ENCODE results near the gene SP140.
"Not testable (repeated sequence)": the region's sequence is repeated elsewhere in the genome, so short reads cannot be mapped to it uniquely, and the experiment has no call there.

SP140 gene

DNA sequence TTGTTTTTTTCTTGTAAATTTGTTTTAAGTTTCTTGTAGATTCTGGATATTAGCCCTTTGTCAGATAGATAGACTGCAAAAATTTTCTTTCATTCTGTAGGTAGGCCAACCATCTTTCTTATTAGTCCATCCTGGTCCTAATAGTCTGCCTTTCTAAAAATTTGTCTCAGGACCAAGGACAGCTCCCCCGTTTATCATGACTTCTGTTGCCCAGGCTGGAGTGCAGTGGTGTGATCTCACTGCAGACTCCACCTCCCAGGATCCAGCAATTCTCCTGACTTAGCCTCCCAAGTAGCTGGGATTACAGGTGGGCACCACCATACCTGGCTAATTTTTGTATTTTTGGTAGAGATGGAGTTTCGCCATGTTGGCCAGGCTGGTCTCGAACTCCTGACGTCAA is 63.8 kb downstream of the SP140 start:
- DNase-seq (ENCODE audit: low spot score): not testable (repeated sequence)

DNA sequence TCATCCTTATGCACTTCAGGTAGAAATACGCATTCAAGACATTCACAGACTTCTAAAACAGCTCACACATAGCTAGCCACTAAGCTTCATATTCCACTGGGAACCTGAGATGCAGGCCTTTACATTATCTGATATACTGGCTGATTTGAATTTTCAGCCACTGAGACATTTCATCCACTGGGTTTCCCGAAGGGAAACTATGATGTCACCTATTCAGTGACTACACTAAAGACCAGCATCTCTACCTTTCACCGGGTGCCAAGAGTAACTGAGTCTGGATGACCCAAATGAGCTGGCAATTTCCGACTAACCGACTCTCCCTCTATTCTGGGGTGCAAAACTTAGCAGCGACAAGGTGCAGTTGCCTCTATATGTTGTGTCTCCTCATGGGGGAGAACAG is 69.7 kb downstream of the SP140 start:
- no peak for DNase-seq (ENCODE audit: low spot score)

DNA sequence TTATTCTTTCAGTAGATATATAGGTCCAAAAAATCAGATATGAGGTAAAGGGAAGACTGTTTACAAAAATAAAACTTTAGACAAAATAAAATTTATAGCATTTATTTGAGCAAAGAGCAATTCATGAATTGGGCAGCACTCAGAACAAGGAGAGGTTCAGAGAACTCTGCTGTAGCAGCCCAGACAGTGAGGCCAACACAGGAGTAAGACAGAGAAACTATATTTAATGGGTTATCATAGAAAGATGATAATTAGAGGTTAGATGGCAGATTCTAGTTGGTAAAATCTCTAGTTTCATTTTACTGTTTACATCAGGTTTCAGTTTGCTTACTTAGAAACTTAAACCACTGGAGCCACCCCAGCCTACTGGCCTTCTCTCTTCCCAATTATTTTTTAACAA is 71.4 kb downstream of the SP140 start:
- DNase-seq (ENCODE audit: low spot score): no peak

DNA sequence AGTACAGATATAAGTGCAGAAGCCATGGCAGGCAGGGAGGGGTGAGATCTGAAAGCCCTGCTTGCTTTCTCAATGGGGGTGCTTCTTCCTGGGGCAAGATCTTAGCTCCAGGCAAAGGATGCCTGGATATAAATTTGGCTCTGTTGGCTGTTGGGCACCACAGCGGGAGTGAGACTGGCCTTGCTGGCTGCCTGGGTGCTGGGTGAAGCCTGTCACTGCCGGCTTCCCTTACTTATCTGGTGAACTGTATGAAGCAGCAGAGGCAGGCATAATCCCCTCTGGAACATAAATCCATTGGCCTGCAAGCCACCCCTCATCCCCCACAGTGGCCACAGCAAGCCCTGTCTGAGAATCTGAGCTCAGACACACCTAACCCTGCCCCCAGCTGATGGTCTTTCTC is 74.1 kb downstream of the SP140 start:
- DNase-seq (ENCODE audit: low spot score): no peak

DNA sequence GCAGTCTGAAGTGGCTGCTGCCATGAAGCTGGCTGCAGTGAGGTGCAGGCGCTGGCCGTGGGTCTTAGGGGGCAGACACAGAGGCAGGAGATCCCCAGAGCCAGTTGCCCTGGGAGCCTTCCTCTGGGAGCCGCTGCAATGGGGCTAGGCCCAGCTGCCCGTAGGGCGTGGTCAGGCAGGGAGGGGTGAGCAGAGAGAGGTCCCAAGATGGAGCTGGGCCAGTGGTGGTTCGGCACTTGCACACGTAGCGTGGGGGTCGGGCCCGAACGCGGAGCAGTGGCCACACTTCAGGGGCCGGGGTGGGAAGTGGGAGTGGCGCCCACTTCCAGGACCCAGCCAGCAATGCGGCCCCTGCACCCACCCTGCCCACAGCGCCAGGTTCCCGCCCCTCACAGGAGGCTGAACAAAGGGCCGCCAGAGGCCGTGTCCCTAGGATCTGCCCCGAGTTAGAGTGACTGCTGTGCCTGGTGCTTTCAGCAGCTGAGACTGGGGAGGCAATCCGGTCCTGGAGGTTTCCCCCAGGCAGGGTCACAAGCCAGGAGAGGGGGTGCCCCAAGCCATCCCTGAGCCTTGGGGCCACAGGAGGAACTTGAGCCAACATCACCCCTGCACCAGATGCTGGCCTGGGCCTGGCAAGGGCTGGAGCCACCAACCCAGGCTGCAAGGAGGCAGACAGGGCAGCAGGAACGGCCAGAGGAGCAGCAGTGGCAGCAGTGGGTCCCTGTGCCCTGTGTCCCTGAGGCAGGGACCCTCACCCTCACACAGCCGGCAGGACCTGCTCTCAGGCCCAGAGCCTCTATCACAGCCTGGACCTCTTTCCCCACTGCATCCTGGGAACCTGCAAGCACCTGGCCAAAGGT is 80.1 kb downstream of the SP140 start:
- DNase-seq (ENCODE audit: low spot score): no peak

DNA sequence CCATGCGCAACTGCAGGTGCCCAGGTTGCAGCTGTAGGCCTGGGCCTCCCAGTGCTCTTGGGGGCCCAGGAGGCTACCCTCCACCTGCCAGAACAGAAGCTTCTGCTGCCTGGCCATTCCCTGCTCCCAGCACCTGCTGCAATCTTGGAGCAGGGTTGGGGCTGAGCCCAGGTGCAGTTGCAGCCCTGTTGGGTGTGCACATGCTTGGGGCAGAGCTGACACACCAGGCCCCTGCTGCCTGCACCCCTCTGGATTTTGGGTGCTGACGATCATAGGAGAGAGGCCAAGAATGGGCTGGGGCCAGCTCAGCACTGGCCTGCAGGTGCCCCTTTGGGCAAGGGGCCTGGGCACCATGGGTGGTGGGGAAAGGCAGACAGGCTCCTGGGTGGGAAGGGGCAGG is 80.9 kb downstream of the SP140 start:
- DNase-seq (ENCODE audit: low spot score): no peak

DNA sequence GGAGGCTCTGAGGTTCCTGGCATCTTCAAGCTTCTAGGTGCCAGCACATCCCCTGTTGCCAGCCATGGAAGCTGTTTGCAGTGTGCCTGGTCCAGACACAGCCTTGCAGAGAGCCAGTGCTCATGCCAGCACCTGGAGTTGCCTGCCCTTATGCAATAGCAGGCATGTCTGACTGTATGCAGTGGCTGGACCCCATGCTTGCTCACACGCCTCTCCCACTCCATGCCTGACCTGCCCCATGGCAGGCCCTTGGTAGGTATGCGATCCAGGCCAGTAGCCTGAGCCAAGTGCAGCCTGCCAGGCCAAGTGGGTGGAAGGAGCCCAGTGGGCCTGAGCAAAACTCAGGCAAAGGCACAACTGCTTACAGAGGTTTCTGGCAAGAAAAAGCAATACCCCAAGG is 81.9 kb downstream of the SP140 start:
- no peak for DNase-seq (ENCODE audit: low spot score)

DNA sequence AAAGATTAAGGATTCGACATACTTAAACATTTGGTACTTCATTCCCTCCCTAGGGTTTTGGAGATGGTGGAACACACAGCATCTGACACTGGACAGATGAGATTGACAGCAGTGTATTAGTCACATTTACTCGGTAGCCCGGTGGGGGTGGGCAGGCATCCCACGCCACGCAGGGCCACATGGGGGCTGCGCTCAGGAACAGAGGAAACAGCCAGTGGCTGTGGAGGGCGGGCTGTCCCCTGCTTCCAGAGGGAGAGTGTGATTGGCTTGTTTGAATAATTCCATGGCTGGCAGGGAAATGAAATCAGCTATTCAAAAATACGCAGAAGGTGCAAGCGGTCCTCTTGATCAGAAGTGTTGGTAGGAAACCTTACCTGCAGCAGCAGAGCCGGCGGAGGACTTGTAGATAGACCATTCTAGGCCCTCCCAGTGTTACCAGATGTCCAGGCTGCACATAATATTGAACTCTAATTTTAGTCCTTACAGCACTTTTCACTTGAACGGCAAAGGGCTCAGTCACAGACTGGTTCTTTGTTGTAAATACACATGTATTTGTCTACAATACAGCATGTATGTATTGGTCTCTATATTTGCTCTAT is 83.0 kb downstream of the SP140 start:
- DNase-seq (ENCODE audit: low spot score): no peak

DNA sequence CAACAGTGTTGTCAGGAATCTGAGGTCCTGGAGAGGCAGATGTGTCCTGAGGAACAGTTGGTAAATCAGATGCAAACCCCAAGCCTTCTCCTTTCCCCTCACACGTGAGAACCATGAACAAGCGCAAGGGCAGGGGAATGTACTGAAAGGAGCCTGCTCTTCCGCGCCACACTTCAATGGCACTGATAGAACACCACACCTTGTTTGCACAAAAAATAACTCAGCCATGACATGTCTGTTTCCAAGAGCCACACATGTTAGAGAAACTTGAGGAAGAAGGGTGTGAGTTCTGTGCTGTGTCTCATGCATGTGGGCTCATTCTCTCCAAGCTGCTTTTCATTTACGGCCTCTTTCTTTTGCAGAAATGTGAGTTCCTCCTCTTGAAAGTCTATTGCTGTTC is 85.3 kb downstream of the SP140 start:
- not testable (repeated sequence) for DNase-seq (ENCODE audit: low spot score)

DNA sequence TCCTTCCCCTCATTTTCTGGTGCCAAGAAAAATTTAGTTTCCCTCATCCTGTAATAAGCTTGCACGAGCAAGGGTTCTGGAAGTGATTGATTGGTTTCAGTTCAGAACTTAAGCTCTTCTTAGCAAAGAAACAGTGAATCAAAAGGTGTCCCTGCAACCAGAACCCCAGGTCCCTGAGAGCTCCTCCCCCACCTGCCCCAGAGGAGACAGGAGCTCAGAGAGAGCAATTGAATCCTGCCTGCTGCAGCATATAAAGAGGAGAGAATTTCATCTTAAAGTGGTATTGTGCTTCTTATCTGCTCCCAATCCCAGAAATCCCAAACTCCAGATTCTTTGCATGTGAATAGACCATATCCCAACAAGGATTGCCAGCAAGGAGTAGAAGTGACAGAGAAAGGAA is 86.1 kb downstream of the SP140 start:
- not testable (repeated sequence) for DNase-seq (ENCODE audit: low spot score)

DNA sequence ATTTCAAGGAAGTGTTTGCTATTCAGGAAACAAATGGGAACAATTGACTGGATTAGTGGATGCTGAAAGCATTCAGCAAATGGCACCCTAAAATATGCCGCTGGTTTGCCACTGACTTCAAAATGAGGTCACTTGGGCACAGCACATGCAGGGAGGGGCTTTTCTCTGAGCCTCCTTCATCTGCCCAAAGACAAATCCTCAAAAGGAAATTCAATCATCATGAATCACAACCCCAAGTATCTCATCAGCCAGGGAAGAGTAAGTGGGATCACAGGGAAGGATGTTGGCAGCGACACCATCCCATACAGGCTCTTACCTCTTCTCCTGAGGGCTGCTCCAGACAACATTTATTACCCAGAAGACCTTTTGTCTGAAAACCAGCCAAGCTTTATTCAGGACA is 87.1 kb downstream of the SP140 start:
- DNase-seq (ENCODE audit: low spot score): no peak

DNA sequence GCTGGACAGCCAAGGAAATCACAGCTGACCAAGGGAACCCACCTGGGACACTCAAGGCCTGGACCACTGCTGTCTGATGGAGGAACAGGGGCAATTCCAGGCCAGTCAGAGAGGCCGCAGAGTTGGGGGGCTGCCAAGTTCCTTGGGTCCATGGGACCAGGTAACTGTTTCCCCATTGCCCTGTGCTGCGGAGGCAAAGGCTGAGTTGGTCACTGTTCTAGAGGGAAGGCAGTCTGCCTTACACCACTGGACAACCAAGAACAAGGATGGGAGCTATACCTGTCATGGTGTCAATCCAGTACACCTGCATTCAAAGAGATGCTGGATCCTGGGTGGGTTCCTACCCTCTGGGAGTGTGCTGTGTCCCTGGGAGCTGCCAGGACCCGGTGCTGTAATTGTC is 91.8 kb downstream of the SP140 start:
- no peak for DNase-seq (ENCODE audit: low spot score)

DNA sequence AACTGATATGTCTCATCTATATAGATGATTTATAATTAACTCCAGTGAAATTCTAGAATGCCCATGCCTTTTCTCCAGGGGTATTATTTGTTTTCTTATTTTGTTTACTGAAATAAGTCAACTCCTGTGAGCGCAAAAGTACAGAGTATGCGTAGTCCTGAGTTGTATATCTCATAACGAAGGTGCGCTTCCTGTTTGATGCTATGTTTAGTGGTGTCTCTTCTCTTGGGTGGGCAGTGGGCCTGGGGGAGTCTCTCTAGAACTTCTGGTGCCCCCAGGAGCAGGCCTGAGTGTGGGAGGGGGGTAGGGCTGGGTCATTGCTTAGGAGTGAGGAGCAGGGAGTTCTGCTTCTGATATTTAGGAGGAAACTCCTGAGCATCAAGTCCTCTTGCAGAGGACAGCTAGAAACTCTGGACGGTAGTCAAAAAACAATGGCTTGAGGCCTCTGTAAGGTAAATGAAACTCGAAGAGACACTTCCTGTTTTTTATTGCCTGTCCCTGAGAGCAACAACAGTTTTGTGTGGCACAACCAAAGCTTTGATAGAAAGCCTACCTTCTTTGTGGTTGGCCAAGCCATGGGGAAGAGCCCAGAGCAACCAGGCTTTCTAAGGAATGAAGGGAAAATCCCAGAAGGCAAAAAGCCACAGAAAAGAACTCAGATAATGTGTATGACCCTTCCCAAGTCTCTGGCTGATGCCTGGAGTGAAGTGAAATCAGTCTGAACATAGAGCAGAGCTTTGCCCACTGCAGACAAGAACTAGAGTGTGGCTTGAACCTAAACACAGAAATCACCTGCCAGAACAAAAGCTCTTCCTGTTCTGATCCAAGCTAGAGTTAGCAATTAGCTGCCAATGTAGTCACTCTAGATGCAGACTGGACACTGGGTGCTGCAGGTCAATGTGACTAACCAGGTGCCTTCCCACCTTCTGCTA is 92.9 kb downstream of the SP140 start:
- DNase-seq (ENCODE audit: low spot score): no peak

DNA sequence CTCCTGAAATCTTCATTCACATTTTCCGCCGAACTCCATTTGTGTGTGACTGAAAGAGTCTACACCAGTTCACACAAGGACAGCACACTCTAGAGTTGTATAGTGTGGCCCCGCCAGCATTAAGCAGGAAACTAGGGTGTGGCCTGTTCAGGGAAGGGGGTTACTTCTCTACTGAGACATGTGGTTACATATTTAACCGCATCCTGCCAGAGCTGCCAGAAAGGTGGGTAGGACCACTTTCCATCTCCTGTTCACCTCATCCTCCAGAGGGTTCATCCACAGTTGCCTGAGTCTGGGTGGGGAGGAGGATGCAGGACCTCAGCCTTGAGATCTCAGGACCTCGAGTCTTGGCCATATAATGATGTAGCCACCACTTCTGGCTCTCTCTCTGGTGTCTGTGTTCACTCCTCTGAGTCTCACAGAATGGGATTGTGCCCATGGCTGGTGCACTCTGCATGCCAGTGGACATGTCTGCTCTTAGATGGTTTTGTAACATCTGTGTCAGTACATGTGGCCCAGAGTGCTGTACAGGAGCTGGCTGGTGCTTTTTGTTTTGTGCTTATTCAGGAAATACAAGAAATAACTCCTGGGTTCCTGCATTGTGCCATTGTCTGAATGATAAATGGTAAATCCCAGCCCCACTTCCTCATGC is 93.8 kb downstream of the SP140 start:
- DNase-seq (ENCODE audit: low spot score): no peak

DNA sequence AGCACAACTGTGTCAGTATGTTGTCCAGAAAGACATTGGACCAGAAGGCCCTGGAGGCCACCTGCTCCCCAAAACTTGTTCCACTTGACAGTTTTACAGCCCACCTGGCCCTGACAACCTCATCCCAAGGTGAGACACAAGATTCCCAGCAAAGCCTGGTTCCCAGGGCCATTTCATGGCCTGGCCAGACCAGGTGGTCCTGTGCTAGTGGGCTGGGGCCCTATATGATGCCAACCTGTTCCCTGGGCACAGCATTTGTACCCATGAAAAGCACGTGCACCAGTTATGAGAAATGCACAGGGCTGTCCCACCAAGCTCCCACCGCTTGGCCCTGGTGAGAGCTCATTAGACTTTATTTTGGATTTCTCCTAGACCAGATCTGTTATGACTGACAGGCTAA is 95.5 kb downstream of the SP140 start:
- DNase-seq (ENCODE audit: low spot score): no peak

DNA sequence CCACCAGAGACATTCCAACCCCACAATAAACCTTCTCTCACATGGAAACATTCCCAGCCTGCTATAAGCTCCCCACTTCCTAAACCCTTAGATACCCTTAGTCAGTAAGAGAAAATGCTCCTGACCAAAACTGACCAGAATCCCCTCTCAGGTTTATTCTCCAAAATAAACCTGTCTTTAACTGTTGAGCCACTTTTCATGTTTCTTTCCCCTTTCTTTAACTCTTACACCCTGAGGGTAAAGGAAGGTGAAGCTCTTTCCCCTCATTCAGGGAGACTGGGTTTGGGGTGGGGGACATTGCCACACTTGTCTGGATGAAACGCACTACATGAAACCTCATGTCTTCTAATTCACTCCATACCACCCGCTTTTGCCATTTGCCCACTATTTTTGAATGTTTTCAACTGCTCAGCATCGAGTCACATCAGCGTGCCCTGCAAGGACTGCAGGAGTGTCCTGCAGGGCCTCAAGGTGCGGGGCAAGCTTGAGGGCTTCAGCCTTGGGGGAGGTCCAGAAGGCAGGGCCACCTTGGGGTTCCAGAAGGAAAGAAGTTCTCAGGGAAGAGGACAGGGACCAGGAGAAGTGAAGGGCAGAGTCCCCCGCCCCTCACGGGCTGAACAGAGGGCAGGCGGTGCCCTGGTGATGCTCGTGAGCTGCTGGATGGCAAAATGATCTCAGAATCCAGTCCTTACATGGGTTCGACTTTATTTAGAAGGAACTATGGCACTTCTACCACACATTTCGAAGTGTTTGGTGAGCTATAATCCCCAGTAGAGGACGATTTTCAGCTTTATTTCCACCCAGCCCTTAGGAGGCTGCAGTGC is 97.2 kb downstream of the SP140 start:
- no peak for DNase-seq (ENCODE audit: low spot score)

DNA sequence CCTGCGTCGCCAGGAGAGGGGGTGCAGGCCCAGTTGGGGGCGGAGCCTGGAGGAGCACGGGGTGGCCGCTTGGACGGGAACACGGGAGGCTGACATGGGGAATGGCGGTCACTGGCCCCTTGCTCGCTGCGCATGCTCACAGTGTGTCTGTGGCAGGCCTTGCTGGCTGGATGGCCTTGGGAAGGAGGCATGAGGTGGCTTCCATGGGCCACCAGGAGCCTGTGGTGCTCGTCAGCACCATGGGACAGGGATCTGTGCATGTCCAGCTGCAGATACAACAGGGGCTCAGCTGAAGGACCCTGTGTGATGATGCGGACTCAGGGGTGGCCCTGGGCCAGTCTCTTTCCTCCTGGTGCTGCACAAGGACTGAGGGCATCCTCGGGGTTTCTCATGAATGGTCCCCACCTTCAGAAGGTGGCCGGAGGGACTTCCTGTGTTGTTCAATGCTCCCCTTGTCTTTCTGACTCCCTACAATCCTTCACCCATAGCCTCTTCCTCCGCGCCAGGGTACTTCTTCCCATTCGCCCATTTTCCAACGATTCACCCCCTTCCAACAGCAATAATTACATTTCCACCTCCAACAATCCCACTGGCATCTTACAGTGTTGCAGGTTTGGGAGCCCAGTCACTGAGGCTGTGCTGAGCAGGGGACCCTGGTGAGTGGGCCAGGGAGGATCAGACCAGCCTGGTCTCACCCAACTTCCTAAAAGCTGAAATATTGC is 98.0 kb downstream of the SP140 start:
- DNase-seq (ENCODE audit: low spot score): no peak

DNA sequence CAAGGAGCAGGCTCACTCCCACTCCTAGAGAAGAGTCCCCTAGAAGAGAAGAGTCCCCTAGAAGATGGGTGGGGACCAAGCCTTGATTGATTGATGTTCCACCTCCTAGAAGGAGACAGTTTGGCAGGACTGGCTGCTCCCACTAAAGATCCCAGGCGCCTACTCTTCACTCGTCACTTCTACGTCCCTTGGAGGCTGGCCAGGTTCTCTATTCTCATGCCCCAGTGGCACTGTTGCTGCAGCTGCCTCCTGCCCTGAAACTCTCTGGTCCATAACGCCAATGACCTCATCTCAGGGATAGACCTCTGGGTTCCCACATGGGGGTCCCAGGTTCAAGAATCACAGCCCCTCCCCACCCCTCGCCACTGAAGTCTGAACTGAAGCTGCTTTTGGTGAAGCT is 99.0 kb downstream of the SP140 start:
- DNase-seq (ENCODE audit: low spot score): no peak

DNA sequence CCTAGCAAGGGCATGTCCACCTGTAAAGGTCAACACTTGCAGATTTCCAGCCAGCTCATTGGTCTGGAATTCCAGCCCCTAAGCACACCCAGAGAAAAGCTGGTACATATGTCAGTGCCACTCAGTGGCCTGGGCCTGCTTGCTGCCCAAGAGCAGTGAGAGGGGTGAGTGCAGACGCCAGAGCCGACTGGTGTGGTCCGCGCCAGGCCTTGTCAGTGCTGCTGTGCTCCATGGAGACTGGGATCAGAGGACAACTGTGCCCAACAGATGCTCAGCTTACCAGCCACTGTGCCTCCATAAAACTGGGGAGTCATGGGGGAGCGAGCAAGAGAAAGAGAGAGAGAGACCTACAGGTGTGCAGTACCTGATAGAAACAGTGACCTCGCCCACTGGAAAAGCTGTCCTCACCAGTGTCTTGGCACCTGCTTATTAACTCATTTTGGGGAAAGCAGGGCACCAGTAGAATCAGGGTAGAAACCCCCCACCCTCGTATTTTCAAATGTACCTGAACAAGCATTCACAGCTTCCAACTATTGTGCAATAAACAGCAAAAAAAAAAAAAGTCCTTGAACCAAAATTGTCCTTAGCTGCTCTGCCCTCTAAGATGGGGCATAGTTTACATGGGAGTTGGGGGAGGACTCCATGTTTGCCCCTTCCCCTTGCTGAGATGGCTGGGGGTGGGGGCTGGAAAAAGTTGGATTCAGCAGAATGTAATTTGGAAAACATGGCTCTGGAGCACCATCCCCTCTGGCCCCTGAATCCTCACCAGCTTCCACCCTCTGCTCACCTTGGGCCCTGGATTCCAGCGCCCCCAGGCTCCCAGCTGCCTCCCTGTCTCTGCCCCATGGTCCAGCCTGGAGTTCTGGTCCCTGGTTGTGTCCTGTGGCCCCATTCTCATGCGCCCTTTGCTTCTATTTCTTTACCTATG is 100.0 kb downstream of the SP140 start:
- DNase-seq (ENCODE audit: low spot score): no peak
